ENCODE results near the gene RAC2. TPM values are rescaled to one million over a fixed set of nuclear protein-coding genes. Genes with fewer than 3 reads are reported as not detected.
A peak's percentile ranks its signal among the peaks of the same experiment; 100 is the strongest.

RAC2 gene
- total RNA-seq, 4 donors from 2014 or later = 10.0 to 124 (median 20.6) TPM

- H3K9me3 ChIP-seq = no peaks in the 10 kb centered on the region
- TF ChIP-seq POLR2A (IDR thresholded peaks at IDR 0.05) = no peak
- no peak overlapping the region for H3K4me3 ChIP-seq
- no peaks in the 10 kb centered on the region for H3K36me3 ChIP-seq
- peaks cover 0 to 5% of the 10 kb centered on the region in 2 donors for H3K27me3 ChIP-seq
- peaks cover 0 to 63% (median 25%) of the 10 kb centered on the region in 4 donors for H3K4me1 ChIP-seq
- peak overlapping the region in 3 of 4 donors; percentile 73 to 91 (median 74) for H3K27ac ChIP-seq
- DNase-seq = peak in 1 of 3 donors; percentile 46
Observed at GRCh38 chr22:37240240-37240940, 3.7 kb downstream of the RAC2 start.

- Histone ChIP-seq H3K27ac (peak overlapping the region in 1 of 4 donors; percentile 91), H3K4me3 (no peak overlapping the region), H3K27me3 (peaks cover 0 to 5% of the 10 kb centered on the region in 2 donors), H3K9me3 (no peaks in the 10 kb centered on the region), H3K36me3 (no peaks in the 10 kb centered on the region), H3K4me1 (peaks cover 0 to 59% (median 21%) of the 10 kb centered on the region in 4 donors)
- peak in 1 of 3 donors; percentile 38 for DNase-seq
- TF ChIP-seq CTCF (IDR thresholded peaks at IDR 0.05) (no peak), POLR2A (IDR thresholded peaks at IDR 0.05) (no peak)
Observed at GRCh38 chr22:37239336-37240239, 4.5 kb downstream of the RAC2 start.

GRCh38 chr22:37237371-37238268 lies 6.4 kb downstream of the RAC2 start:
- TF ChIP-seq CTCF (IDR thresholded peaks at IDR 0.05) (no peak), POLR2A (IDR thresholded peaks at IDR 0.05) (no peak)
- Histone ChIP-seq H3K27me3 (no peaks in the 10 kb centered on the region), H3K36me3 (no peaks in the 10 kb centered on the region), H3K9me3 (no peaks in the 10 kb centered on the region), H3K27ac (peak overlapping the region in 3 of 4 donors; percentile 13 to 91 (median 62)), H3K4me1 (peaks cover 0 to 59% (median 14%) of the 10 kb centered on the region in 4 donors), H3K4me3 (peak overlapping the region in 1 of 4 donors; percentile 19)
- peak in 1 of 3 donors; percentile 44 for DNase-seq

GRCh38 chr22:37235897-37236607 lies 8.0 kb downstream of the RAC2 start:
- Histone ChIP-seq H3K4me1 (peaks cover 0 to 63% (median 19%) of the 10 kb centered on the region in 4 donors), H3K9me3 (no peaks in the 10 kb centered on the region), H3K27me3 (no peaks in the 10 kb centered on the region), H3K4me3 (no peak overlapping the region), H3K27ac (peak overlapping the region in 2 of 4 donors; percentile 52 to 91), H3K36me3 (no peaks in the 10 kb centered on the region)
- DNase-seq = no peak
- TF ChIP-seq CTCF (IDR thresholded peaks at IDR 0.05) (no peak), POLR2A (IDR thresholded peaks at IDR 0.05) (no peak)

Measured in Peyer's patch (tissue), 4 donors.